HEK293 (cell line): ENCODE measurements around the gene PDE10A.
"Not testable (repeated sequence)": the region's sequence is repeated elsewhere in the genome, so short reads cannot be mapped to it uniquely, and the experiment has no call there.

ENCODE experiments used
- CTCF ChIA-PET: fragments of 350-600 bp; formaldehyde crosslinking; extraction: SDS; loops from one replicate; lab custom pipeline; 2021; ENCODE audit warnings: antibody characterized with exemption; lab: Yijun Ruan, JAX
- POLR2A ChIA-PET: fragments of 300-600 bp; formaldehyde crosslinking; extraction: SDS; loops from one replicate; lab custom pipeline; 2020; ENCODE audit warnings: antibody characterized with exemption, inconsistent platforms; lab: Yijun Ruan, JAX
- H3K27ac ChIP-seq: fragments of 200-500 bp; sonication (Bioruptor generic); 2 replicates; pipeline ENCODE4 v1.5.1; 2014; ENCODE audit warnings: low read depth, low read length, control low read depth, inconsistent platforms; ENCODE audit errors: extremely low read depth
- H3K36me3 ChIP-seq, 2 experiments: fragments of 200-500 bp in 1 of 2; sonication (Bioruptor generic) in 1 of 2; 1 replicate in 1 of 2; 2 replicates in 1 of 2; pipeline ENCODE4 v1.5.1; 2014 to 2017; ENCODE audit warnings: inconsistent platforms in 2 of 2, low read length in 2 of 2; ENCODE audit not compliant: control insufficient read depth in 2 of 2, insufficient read depth in 1 of 2
- H3K4me1 ChIP-seq: fragments of 200-500 bp; sonication (Bioruptor generic); 2 replicates; pipeline ENCODE4 v1.5.1; 2014; ENCODE audit warnings: mild to moderate bottlenecking, low read length, inconsistent platforms; ENCODE audit not compliant: control insufficient read depth, insufficient read depth
- H3K4me3 ChIP-seq: 2 replicates; pipeline ENCODE4 v1.5.1; 2011; ENCODE audit warnings: low read depth, mild to moderate bottlenecking, control low read depth, low read length, moderate library complexity
- H3K9me3 ChIP-seq: fragments of 200-500 bp; sonication (Bioruptor generic); 2 replicates; pipeline ENCODE4 v1.5.1; 2014; ENCODE audit warnings: low read depth, low read length, inconsistent platforms; ENCODE audit not compliant: control insufficient read depth, insufficient read depth
- PRDM6 ChIP-seq: fragments of 450-650 bp; formaldehyde crosslinking; IDR thresholded peaks from 2 replicates; pipeline ENCODE4 v1.5.1; 2017; ENCODE audit warnings: missing biosample characterization, missing genetic modification characterization
- ZBTB10 ChIP-seq: fragments of 450-650 bp; formaldehyde crosslinking; IDR thresholded peaks from 2 replicates; pipeline ENCODE4 v1.5.1; 2016; ENCODE audit warnings: missing biosample characterization, missing genetic modification characterization
- ZBTB6 ChIP-seq: fragments of 450-650 bp; formaldehyde crosslinking; IDR thresholded peaks from 2 replicates; pipeline ENCODE4 v1.5.1; 2017; ENCODE audit warnings: missing biosample characterization, missing genetic modification characterization
- ZNF184 ChIP-seq: fragments of 450-650 bp; IDR thresholded peaks from 2 replicates; pipeline ENCODE4 v1.5.1; 2018; ENCODE audit warnings: missing biosample characterization, mild to moderate bottlenecking, missing genetic modification characterization
- ZNF221 ChIP-seq: fragments of 450-650 bp; formaldehyde crosslinking; IDR thresholded peaks from 2 replicates; pipeline ENCODE4 v1.5.1; 2017; ENCODE audit warnings: missing biosample characterization, missing genetic modification characterization, borderline replicate concordance
- ZNF555 ChIP-seq: fragments of 450-650 bp; formaldehyde crosslinking; conservative IDR thresholded peaks from 2 replicates; pipeline ENCODE4 v1.5.1; 2017; ENCODE audit warnings: missing biosample characterization, mild to moderate bottlenecking, missing genetic modification characterization, inconsistent platforms
- ZNF585B ChIP-seq: fragments of 450-650 bp; formaldehyde crosslinking; IDR thresholded peaks from 2 replicates; pipeline ENCODE4 v1.5.1; 2016; ENCODE audit warnings: missing biosample characterization, missing genetic modification characterization
- ZNF830 ChIP-seq: fragments of 450-650 bp; IDR thresholded peaks from 2 replicates; pipeline ENCODE4 v1.5.0; 2018; ENCODE audit warnings: missing biosample characterization, missing genetic modification characterization, low read depth, mild to moderate bottlenecking, moderate library complexity
- TF ChIP-seq, protein P1 (sequence below): fragments of 450-650 bp; formaldehyde crosslinking; IDR thresholded peaks from 2 replicates; pipeline ENCODE4 v1.5.0; 2017; ENCODE audit warnings: missing biosample characterization, missing genetic modification characterization, borderline replicate concordance
- TF ChIP-seq, protein P2 (sequence below): fragments of 450-650 bp; formaldehyde crosslinking; IDR thresholded peaks from 2 replicates; pipeline ENCODE4 v1.5.1; 2016; ENCODE audit warnings: missing biosample characterization, missing genetic modification characterization

PDE10A gene

DNA sequence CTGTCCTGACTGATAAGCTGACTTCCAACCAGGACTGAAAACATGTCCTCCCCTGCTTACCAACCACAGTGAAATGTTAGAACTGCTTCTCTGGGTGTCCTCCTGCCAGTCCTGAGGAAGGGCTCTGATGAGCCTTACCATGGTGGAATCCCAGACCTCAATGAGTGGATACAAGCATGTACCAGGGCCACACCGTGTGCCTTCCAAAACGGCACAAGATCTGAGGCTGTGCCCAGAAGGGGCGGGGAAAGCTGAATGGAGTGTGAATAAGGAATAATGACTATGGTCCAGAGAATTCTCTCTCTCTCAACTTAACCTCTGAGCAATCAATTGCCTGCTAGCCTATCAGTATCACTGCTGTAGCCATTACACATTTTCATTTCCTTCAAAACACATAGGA, 51.7 kb downstream of the PDE10A start (continued):
- TF ChIP-seq ZBTB6 (tag by site-specific recombination) (no peak), ZNF555 (tag by site-specific recombination) (no peak)
- TF ChIP-seq, all 188 proteins: peak for 0

DNA sequence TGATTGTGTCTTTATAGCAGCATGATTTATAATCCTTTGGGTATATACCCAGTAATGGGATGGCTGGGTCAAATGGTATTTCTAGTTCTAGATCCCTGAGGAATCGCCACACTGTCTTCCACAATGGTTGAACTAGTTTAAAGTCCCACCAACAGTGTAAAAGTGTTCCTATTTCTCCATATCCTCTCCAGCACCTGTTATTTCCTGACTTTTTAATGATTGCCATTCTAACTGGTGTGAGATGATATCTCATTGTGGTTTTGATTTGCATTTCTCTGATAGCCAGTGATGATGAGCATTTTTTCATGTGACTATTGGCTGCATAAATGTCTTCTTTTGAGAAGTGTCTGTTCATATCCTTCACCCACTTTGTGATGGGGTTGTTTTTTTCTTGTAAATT, 54.5 kb downstream of the PDE10A start:
- CTCF ChIA-PET, H3K9me3 ChIP-seq, POLR2A ChIA-PET, H3K27ac ChIP-seq, H3K36me3 ChIP-seq, H3K4me3 ChIP-seq, H3K4me1 ChIP-seq: not testable (repeated sequence)
- peak; percentile 91 for TF ChIP-seq ZNF184 (tag by site-specific recombination)

DNA sequence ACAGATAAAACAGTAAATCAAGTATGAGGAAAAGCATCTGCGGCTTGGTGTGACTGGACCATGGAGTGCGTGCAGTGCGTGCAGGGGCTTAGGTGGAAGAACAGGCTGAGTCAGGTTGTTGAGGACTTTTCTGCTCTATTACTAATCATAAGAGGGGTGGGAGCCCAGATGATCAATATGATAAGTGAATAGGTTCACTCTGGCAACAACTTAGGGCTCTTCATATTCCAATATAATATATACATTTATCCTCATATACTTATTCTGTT, 56.4 kb downstream of the PDE10A start:
- Histone ChIP-seq H3K27ac (no peak overlapping the region), H3K4me1 (no peaks in the 10 kb centered on the region), H3K4me3 (no peak overlapping the region), H3K9me3 (no peaks in the 10 kb centered on the region), H3K36me3 (no peaks in the 10 kb centered on the region)
- POLR2A ChIA-PET, result no interaction called here
- CTCF ChIA-PET, result no interaction called here
- TF ChIP-seq ZBTB10 (tag by site-specific recombination), result no peak
- TF ChIP-seq PRDM6, result no peak
- TF ChIP-seq ZNF221 (tag by site-specific recombination), result no peak
- TF ChIP-seq, protein P1, sequence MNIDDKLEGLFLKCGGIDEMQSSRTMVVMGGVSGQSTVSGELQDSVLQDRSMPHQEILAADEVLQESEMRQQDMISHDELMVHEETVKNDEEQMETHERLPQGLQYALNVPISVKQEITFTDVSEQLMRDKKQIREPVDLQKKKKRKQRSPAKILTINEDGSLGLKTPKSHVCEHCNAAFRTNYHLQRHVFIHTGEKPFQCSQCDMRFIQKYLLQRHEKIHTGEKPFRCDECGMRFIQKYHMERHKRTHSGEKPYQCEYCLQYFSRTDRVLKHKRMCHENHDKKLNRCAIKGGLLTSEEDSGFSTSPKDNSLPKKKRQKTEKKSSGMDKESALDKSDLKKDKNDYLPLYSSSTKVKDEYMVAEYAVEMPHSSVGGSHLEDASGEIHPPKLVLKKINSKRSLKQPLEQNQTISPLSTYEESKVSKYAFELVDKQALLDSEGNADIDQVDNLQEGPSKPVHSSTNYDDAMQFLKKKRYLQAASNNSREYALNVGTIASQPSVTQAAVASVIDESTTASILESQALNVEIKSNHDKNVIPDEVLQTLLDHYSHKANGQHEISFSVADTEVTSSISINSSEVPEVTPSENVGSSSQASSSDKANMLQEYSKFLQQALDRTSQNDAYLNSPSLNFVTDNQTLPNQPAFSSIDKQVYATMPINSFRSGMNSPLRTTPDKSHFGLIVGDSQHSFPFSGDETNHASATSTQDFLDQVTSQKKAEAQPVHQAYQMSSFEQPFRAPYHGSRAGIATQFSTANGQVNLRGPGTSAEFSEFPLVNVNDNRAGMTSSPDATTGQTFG, result no peak
- TF ChIP-seq, protein P2, sequence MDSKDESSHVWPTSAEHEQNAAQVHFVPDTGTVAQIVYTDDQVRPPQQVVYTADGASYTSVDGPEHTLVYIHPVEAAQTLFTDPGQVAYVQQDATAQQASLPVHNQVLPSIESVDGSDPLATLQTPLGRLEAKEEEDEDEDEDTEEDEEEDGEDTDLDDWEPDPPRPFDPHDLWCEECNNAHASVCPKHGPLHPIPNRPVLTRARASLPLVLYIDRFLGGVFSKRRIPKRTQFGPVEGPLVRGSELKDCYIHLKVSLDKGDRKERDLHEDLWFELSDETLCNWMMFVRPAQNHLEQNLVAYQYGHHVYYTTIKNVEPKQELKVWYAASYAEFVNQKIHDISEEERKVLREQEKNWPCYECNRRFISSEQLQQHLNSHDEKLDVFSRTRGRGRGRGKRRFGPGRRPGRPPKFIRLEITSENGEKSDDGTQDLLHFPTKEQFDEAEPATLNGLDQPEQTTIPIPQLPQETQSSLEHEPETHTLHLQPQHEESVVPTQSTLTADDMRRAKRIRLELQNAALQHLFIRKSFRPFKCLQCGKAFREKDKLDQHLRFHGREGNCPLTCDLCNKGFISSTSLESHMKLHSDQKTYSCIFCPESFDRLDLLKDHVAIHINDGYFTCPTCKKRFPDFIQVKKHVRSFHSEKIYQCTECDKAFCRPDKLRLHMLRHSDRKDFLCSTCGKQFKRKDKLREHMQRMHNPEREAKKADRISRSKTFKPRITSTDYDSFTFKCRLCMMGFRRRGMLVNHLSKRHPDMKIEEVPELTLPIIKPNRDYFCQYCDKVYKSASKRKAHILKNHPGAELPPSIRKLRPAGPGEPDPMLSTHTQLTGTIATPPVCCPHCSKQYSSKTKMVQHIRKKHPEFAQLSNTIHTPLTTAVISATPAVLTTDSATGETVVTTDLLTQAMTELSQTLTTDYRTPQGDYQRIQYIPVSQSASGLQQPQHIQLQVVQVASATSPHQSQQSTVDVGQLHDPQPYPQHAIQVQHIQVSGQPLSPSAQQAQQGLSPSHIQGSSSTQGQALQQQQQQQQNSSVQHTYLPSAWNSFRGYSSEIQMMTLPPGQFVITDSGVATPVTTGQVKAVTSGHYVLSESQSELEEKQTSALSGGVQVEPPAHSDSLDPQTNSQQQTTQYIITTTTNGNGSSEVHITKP, result no peak
- no peak for TF ChIP-seq ZBTB6 (tag by site-specific recombination)
- no peak for TF ChIP-seq ZNF830 (tag by site-specific recombination)
- no peak for TF ChIP-seq ZNF585B
